GM15510 (cell line): ENCODE data around the gene CCDC54.

Source experiments
- POLR2A ChIP-seq: IDR thresholded peaks from 3 replicates; pipeline ENCODE4 v1.6.1; 2011; ENCODE audit warnings: borderline replicate concordance; ENCODE audit not compliant: insufficient read length; ENCODE audit errors: extremely low read depth

The CCDC54 gene

DNA sequence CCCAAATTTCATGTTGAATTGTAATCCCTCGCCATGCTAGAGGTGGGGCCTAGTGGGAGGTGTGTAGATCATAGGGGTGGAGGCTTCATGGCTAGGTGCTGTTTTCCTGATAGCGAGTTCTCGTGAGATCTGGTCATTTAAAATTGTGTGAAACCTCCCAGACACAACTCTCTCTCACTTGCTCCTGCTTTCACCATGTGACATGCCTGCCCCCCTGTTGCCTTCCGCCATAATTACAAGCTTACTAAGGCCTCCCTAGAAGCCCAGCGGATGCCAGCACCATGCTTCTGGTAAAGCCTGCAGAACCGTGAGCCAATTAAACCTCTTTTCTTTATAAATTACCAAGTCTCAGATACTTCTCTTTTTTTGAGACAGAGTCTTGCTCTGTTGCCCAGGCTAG lies 36.0 kb downstream of the CCDC54 start:
- no peak for TF ChIP-seq POLR2A

- no peak for TF ChIP-seq POLR2A
Observed at GRCh38 chr3:107414325-107414964, 37.2 kb downstream of the CCDC54 start.

- no peak for TF ChIP-seq POLR2A
Observed at GRCh38 chr3:107416138-107416537, 38.9 kb downstream of the CCDC54 start.

GRCh38 chr3:107416886-107417285 lies 39.6 kb downstream of the CCDC54 start:
- TF ChIP-seq POLR2A, result no peak

GRCh38 chr3:107421170-107421792 lies 44.0 kb downstream of the CCDC54 start:
- no peak for TF ChIP-seq POLR2A

GRCh38 chr3:107421881-107422280 lies 44.6 kb downstream of the CCDC54 start:
- no peak for TF ChIP-seq POLR2A

- no peak for TF ChIP-seq POLR2A
Observed at GRCh38 chr3:107425033-107425432, 47.8 kb downstream of the CCDC54 start.

DNA sequence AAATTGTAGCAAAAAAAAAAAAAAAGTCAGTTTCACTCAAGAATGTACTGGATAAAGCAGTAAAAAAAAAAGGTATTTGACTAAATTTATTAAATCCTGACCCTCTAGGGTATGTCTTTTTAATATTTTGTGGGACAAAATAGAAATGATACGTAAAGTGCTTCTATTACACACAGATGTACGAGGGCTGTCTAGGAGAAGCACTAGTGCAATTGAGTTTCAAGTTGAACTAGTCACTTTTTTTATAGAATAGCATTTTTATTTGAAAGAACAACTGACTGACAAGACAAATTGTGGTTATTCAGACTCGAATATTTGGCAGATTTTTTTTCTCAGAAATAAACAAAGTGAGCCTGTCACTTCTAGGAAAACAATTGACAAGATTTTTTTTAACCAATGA lies 49.0 kb downstream of the CCDC54 start:
- TF ChIP-seq POLR2A, result no peak
